GM12891 (cell line): Measurements from ENCODE around the gene PTP4A1.

ENCODE experiments used
- POLR2A ChIP-seq: IDR thresholded peaks from 2 replicates; pipeline ENCODE4 v1.6.1; 2011; ENCODE audit warnings: low read depth, low read length, control low read depth
- POLR2AphosphoS5 ChIP-seq: IDR thresholded peaks from 2 replicates; pipeline ENCODE4 v1.6.1; 2011; ENCODE audit warnings: low read depth, low read length, control low read depth

DNA sequence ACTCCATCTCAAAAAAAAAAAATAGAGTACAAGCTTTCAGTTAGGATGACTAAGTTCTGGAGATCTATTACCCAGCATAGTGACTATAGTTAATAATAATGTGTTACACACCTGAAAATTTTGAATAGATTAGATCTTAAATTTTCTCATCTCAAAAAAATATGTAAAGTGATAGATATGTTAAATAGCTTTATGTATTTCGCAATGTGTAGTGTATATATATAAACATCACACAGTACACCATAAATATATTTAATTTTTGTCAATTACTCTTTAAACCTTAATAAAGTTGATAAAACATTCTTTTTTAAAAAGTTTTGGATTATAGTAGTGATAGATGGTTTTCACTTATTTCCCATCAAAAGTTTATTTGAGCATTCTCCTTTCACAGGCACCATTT is 25.6 kb upstream of the PTP4A1 start:
- no peak for TF ChIP-seq POLR2A
- no peak for TF ChIP-seq POLR2AphosphoS5
